ENCODE results near the gene RASGRP1.

GRCh38 chr15:38531509-38531908 is 33.1 kb downstream of the RASGRP1 start:
- TF ChIP-seq, protein P1, sequence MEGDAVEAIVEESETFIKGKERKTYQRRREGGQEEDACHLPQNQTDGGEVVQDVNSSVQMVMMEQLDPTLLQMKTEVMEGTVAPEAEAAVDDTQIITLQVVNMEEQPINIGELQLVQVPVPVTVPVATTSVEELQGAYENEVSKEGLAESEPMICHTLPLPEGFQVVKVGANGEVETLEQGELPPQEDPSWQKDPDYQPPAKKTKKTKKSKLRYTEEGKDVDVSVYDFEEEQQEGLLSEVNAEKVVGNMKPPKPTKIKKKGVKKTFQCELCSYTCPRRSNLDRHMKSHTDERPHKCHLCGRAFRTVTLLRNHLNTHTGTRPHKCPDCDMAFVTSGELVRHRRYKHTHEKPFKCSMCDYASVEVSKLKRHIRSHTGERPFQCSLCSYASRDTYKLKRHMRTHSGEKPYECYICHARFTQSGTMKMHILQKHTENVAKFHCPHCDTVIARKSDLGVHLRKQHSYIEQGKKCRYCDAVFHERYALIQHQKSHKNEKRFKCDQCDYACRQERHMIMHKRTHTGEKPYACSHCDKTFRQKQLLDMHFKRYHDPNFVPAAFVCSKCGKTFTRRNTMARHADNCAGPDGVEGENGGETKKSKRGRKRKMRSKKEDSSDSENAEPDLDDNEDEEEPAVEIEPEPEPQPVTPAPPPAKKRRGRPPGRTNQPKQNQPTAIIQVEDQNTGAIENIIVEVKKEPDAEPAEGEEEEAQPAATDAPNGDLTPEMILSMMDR (IDR thresholded peaks at IDR 0.05), result no peak
- TF ChIP-seq EP300 (IDR thresholded peaks at IDR 0.05) (no peak), POLR2A (IDR thresholded peaks at IDR 0.05) (no peak), POLR2AphosphoS5 (IDR thresholded peaks at IDR 0.05) (no peak)

Data from suprapubic skin (tissue), 4 donors.